ENCODE measurements around the gene MRPL37.
"Not testable (repeated sequence)": the region's sequence is repeated elsewhere in the genome, so short reads cannot be mapped to it uniquely, and the experiment has no call there.

The MRPL37 gene

DNA sequence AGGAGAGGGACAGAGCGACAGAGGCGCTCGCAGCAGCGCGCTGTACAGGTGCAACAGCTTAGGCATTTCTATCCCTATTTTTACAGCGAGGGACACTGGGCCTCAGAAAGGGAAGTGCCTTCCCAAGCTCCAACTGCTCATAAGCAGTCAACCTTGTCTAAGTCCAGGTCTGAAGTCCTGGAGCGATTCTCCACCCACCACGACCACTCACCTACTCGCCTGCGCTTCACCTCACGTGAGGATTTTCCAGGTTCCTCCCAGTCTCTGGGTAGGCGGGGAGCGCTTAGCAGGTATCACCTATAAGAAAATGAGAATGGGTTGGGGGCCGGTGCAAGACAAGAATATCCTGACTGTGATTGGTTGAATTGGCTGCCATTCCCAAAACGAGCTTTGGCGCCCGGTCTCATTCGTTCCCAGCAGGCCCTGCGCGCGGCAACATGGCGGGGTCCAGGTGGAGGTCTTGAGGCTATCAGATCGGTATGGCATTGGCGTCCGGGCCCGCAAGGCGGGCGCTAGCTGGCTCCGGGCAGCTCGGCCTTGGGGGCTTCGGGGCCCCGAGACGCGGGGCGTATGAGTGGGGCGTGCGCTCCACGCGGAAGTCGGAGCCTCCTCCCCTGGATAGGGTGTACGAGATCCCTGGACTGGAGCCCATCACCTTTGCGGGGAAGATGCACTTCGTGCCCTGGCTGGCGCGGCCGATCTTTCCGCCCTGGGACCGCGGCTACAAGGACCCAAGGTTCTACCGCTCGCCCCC lies at the start of gene MRPL37, which contains the start of gene CYB5RL:
Gene MRPL37, plus strand, starts transcription at position 403 of the 754 bp plus-strand sequence. Its CDS starts 77 bp downstream, at position 480.
Gene CYB5RL, minus strand, starts transcription at position 266 of the 754 bp plus-strand sequence. CDS start 4,414 bp downstream, outside the sequence.
- DNase-seq, result peak; percentile 96

DNA sequence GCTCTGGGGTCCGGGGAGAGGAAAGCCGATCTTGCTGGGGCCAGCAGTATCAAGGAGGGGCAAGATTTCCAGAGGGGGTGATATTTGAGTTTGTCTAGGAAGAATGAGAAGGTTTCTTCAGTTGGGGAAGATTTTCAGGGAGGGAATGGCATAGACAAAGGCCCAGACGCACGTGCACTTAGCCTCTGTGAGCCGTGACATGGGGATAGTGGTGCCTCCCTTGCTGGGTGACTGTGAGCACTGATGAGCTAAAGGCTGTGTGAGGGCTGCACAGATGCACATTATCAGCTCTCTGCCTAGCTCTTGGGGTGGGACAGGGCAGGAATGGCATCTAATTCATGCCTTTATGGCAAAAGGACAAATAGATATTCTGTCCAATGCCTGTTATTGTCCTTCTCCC lies 49.0 kb upstream of the MRPL37 start:
- no peak for DNase-seq

DNA sequence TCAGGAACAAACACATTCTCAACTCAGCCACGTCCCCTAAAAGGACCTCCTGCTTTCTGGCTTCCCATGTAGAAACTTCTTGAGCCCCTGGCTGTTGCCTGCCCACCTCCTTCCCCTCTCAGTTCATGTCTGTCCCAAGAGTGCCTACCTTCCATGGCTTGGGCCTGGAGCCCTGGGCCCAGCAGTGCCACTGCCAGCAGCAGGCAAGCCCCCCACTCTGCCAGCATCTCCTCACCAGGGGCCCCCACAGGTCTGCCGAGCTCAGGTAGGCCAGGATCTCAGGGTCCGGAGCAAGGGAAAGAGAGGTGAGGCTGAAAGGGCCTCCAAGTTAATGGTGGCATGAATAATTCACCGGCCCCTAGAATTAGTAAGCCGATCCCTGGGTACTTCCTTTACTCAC lies 47.3 kb upstream of the MRPL37 start, which contains the start of gene CDCP2:
Gene CDCP2, minus strand, starts transcription at position 305 of the 400 bp plus-strand sequence. Its CDS starts 78 bp downstream, at position 227.
- no peak for DNase-seq

DNA sequence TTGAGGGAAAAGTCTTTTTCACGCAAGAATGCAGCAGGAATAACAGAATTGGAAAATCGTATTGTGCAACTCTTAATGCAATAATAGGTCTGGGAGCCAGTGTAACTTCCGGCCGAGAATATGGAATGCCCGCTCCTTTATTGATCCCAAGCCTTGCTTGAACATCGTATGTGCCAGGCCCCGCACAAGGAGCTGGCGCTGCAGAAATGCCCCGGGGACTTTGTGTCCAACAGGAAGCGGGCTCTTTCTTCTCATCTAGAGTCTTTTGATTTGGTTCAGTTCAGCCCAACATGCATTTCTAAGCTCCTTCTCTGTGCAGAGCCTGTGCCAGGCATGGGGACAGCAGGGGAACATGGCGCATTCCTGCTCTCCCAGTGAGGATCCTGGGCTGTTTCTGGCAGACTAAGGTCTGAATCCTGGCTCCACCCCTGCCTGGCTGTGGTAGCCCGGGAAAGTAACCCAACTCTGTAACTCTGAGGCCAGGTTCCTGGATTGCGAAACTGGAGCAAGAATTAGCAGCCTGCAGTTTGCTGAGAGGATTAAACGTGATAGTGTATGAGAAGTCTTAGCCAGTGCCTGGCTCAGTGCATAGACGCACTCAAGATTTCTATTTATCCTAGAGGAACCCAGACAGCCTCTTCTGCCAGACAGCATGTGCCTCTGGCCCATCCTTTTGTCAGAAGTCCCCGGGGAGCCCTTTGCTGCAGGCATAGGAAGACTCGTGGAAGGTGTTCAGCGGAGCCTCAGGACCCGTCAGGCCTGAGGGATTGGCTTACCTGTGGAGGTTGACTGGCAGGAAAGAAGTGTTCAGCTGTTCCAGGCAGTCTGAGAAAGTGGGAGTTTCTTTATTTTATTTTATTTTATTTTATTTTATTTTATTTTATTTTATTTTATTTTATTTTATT lies 46.2 kb upstream of the MRPL37 start:
- DNase-seq, result peak; percentile 80

DNA sequence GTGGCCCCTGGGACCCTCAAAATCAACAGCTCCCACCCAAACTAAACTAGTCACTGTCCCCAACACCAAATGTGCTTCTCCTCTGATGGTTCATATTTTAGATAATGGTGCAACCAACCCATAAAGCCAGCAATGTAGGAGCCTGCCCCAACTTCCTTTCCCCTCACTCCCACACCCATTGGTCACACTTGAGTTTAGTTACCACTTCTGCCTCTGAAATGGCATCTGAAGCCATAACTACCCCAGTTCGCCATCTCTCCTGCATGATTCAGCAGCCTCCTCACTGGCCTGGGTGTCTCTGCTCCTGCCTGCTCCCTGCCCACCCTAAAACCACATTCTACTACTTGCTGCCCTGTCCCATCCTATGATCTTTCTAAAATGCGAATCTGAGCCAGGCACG lies 43.8 kb upstream of the MRPL37 start:
- no peak for DNase-seq

DNA sequence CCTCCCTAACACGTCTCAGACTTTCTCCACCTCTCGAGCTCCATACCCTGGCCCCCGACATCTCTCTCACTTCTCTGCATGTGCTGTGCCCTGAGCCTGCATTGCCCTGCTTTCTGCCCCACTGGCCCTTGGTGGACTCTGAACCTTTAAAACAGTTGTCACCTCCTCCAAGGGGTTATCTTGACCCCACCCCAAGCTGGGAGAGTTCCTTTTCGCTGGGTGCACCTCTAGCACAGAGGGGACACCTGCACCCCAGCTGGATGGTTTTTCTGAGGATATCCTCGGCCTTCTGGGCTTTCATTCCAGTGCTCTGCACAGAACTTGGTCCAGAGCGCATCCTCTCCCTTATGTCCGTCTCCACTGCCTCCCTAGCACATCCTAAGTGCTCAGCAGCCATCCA lies 43.0 kb upstream of the MRPL37 start:
- DNase-seq, result no peak

DNA sequence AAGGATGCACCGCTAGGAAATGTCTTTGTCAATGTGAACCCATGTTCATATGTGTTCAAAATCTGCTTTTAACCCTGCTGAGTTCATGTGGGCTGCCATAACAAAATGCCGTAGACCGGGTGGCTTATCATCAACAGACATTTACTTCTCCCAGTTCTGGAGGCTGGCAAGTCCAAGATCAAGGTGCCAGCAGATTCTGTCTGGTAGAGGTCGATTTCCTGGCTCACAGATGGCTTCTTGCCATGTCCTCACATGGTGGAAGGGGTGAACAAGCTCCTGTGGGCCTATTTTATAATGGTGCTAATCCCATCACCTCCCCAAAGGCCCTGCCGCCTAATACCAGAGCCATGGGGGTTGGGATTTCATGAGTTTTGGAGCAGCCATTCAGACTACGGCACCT lies 42.6 kb upstream of the MRPL37 start:
- no peak for DNase-seq

DNA sequence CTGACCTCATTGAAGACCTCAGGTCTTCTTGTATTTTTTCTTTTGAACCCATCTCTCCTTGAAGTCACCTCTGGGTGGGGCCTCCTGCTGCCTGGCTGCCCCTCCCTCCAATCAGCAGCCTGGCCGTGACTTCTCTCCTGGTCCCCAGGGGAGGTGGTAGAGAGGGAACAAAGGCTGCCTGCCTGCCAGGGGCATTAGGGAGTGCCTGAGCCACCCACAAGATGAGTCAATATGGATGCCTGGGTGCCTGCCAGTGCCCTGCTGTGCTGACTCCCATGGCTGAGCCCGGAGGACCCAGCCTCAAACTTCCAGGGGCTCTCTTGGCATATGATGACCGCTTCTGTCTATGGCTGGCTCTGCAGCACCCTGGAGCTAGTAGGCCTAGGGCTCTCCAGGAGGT lies 41.9 kb upstream of the MRPL37 start:
- no peak for DNase-seq

DNA sequence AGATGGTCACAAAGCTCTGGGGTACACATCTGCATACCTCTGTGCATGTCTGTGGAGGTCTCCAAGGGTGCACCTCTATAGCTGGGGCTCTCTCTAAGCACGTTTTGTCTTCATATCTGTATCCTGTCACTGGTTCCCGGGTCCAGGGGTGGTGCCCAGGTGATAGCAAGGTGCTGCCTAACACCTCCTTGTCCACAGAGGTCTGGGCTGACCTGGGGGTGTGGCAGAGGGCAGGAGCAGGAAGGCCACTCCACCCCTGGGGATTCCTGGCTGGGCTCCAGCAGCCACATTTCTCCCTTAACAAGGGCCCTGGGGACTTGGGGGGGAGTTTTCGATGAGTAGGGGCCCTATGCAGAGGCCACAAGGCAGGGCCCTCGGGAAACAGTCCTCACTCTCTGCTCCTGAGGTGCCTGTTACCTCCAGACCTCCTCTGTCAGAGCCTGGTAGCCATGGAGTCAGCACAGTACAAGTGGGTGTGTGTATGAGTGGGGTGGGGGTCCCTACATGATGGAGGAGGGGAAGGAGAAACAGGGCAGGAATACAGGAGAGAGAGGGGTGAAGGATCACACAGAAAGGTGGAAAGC lies 40.1 kb upstream of the MRPL37 start:
- no peak for DNase-seq

DNA sequence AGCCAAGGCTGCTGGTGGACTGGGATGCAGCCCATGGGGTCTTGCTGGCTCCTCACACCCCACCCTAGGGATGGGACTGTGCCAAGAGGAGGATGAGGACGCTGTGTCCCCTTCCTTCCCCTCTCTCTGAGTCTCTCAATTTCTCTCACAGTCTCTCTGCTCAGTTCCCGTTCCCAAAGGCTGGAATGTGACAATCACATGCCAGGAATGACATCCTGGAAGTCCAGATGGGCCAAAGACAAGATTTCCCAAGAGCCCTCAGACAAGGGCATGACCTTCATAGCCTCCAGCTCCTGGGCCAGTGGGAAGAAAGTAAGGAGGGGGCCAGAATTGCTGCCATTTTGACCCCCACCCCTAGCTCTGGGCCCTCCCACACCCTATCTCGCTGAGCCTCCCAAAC lies 39.6 kb upstream of the MRPL37 start:
- DNase-seq, result peak; percentile 9

DNA sequence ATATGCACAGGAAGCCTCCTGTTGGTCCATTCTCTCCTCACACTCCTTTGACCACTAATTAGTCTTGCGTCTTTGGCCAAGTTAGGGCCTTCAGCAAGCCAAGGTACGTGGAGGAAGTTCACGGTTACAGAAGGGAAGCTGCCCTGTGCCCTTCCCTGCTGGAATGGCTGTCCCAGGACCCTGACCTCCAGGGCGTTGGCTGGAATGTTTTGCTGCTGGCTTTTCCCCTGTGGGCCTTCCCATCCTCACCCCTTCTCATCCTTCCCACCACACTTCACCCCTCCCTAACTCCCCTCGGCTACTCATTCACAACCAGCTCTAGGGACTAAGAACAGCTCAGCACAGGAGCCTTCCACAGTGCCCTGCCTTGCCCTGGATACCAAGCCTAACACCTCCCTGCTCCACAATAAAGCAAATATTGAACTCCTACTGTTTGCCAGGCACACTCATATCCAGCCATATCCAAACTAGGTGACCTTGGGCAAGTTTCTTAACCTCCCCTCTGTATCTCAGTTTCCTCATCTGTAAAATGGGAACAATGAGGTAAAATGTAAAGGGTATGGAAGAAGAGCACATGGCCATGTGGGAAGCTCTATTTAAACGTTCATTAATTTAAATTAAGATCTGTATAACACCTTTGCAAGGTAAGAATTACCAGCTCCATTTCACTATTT lies 38.3 kb upstream of the MRPL37 start:
- DNase-seq, result no peak

DNA sequence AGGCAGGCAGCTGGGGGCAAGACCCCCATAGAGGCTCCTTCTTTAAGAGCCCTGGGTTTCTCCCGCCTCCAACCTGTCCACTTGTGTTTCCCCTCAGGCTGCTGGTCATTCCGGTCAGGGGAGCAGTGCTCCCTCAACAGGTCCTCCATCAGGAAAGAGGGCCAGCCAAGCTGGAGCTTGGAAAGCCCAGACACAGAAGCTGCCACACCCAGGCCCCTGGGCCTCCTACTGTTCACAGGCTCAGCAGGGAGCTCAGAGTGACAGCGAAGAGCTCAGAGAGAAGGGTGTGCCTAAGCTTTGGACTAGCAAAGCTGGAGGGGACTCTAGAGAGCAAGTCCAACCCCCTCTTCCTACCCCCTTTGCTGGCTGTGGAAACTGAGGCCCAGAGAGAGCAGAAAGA lies 36.9 kb upstream of the MRPL37 start:
- no peak for DNase-seq

DNA sequence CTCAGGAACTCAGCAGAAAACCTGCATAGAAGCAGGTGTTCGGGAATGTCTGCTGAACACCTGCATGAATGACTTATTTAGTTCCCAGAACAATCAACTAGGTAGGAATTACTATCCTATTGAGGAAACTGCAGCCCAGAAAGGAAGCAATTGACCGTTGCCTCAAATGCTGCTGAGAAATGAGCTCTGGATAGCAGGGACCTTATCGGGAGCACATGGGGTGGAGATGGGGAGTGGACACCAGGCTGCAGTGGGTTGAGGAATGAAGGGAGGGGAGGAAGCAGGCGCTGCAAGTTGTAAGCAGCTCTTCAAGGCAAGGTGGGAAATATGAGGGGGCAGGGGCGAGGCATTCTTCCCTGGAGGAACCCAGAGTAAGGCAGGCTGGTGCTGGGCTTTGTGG lies 36.4 kb upstream of the MRPL37 start:
- DNase-seq, result no peak

DNA sequence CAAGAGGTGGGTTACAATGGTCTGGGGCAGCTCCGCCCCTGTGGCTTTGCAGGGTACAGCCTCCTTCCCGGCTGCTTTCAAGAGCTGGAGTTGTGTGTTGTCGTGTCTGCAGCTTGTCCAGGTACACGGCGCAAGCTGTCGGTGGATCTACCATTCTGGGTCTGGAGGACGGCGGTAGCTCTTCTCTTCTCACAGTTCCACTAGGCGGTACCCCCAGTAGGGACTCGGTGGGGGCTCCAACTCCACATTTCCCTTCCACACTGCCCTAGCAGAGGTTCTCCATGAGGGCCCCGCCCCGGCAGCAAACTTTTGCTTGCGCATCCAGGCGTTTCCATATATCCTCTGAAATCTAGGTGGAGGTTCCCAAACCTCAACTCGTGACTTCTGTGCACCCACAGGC lies 34.8 kb upstream of the MRPL37 start:
- DNase-seq, result no peak

DNA sequence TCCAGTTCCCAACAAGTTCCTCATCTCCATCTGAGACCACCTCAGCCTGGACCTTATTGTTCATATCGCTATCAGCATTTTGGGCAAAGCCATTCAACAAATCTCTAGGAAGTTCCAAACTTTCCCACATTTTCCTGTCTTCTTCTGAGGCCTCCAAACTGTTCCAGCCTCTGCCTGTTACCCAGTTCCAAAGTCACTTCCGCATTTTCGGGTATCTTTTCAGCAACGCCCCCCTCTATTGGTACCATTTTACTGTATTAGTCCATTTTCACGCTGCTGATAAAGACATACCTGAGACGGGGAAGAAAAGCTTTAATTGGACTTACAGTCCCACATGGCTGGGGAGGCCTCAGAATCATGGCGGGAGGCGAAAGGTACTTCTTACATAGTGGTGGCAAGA lies 33.6 kb upstream of the MRPL37 start:
- DNase-seq, result not testable (repeated sequence)

DNA sequence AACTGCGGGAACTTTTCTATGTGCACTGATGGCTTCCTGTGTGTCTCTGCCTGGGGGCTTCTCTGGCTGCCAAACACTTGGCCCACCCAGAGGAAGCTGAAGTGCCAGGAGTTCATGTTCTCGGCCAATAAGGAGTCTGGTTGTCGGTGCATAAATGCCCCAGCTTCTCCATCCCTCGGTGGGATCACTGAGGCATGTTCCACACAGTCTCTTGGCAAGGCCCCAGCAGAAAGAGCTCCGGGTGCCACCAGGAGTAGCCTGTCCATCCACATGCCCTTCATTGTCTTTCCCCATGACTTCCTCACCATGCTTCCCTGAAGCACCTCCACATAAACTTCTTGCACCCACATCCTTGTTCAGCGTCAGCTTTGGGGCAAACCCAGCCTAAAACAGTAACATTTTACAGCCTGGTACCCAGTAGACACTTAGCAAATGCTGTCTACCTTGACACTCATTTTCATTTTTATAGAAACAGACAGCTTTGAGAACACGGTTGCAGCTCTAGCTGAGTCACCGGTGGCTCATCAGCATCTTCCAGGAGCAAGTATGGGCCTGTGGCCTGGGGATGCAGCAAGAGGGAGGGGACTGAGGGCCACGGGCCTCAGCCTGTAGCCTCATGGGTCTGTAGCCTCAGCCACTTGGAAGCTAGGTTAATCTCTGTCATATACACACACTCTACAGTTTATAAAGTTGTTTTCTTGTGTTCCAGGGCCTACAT lies 32.4 kb upstream of the MRPL37 start:
- peak; percentile 68 for DNase-seq

DNA sequence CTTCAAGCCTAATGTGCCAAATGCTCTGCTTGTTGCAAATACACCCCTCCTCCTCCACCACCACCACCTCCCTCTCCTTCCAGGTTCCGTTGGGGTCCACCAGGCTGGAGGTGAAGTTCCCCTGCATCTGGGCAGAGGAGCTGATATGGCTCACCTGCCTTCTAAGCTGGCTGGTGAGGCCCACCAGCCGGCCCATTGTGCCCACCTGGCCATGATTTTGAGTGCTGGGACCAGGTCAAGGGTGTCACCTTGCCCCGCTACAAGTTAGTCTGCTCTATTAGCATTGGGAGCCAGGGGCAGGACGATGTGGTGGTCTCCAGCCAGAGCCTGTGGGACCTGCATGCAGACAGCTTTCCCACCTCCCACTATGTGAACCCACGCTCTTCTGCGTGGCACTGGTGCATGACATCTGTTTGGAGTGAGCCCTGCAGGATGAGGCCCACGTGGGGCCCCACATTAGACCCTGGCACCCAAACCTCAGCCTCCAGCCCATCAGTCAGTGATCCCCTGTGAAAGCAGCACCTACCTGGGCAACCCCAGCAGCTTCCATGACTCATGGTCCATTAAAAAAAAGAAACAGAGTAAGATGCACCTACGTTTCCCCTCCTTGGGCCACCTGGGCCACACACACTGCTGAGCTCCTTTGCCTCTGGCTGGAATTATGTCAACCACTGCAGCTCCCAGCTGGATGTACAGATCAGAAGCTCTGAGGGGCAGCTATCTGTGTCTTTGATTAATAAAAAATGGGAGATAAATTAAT lies 31.6 kb upstream of the MRPL37 start:
- no peak for DNase-seq

DNA sequence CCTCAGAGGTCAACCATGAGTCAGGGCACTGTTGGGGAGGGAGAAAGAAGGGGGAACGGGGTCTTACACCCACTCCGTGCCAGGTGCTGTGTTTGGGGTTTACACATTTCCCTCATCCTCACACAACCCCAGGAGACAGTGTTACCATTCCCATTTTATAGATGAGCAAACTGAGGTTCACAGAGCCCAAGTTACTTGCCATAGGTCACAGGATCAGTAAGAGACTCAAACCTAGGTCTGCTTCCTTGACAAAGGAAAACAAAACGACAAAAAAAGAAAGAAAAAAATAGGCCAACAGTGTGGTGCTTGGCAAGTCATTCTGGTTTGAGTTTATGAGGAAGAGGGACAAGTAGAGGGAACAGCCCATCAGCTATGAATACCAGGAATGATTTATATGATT lies 30.9 kb upstream of the MRPL37 start:
- DNase-seq, result no peak

DNA sequence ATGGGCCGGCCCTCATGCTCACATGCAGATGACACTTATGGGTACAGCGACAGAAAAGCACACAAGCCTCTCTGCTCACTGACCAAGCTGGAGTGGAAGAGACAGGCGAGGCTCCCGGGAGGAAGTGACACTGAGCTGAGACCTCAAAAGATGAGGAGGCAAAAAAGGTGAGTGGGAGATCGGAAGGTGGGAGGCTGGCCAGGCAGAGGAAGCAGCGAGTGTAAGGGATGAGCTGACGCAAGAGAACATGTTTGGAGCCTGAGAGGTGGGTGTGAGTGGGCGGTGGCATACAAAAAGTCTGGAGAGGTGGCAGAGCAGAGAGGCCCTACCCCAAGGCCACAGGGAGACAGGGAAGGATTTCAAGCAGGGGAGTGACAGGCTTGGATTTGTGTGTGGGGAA lies 29.0 kb upstream of the MRPL37 start:
- no peak for DNase-seq

DNA sequence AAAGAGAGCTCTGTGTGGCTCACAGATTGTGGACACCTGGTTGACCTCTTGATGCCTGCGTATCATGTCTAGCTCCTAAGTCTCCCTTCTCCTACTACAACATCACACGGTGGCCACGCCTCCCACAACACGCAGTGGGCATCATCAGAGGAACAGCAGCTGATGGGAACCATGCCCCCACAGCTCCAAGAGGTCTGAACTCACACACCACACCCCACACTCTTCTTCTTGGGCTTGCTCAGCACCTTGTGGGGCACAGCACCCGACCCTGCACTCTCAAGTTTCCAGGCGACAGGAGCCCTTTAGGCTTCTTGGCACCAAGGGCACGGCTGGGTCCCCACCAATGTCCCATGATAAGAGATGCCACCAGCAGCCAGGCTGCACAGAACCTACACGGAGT lies 28.4 kb upstream of the MRPL37 start:
- DNase-seq, result no peak
